ENCODE data around the gene CDC25B. TPM values are rescaled to one million over a fixed set of nuclear protein-coding genes. Genes with fewer than 3 reads are reported as not detected.

The CDC25B gene
- total and polyA plus RNA-seq, 2 of the 13 experiments (the other 11 are each of a cell fraction or from before 2014, with no cell fraction given): 14.5 to 19.4 TPM

DNA sequence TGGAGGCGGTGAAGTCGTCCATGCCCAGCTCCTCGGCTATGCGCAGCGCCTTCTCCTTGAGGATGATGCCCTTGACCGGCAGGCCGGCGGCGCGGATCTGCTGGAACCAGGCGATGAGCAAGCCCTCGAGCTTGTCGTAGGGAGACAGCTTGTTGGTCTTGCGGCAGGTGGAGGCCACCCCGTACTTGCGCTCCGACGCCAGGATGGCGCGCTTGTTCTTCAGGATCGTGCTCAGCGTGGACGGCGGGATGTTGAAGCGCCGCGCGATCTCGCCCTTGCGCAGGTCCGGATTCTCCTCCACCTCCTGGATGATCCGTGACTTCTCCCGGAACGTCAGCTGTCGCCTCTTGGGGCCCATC lies 10.0 kb upstream of the CDC25B start (continued):
- TF ChIP-seq CENPT (CRISPR knock-in tag; IDR thresholded peaks at IDR 0.05; ENCODE audit: low read depth): peak; percentile 57; the same call in 1 of the 2 replicates
- peak; percentile 43; the same call in 1 of the 2 replicates for TF ChIP-seq HOXA3 (CRISPR knock-in tag; IDR thresholded peaks at IDR 0.05)
- TF ChIP-seq EEA1 (CRISPR knock-in tag; IDR thresholded peaks at IDR 0.05; ENCODE audit: borderline replicate concordance): 0 out of 2 replicates have a peak, but pooled peaks have one; percentile 4
- peak; percentile 46 for TF ChIP-seq IRX3 (CRISPR knock-in tag; IDR thresholded peaks at IDR 0.05; ENCODE audit: borderline replicate concordance, low read depth)
- peak; percentile 65; the same call in 1 of the 2 replicates for TF ChIP-seq RXRA (CRISPR knock-in tag; IDR thresholded peaks at IDR 0.05)
- TF ChIP-seq RAD21 (CRISPR knock-in tag; IDR thresholded peaks at IDR 0.05): peak; percentile 49; the same call in 1 of the 2 replicates
- 0 out of 2 replicates have a peak, but pooled peaks have one; percentile 52 for TF ChIP-seq ZFP37 (CRISPR knock-in tag; IDR thresholded peaks at IDR 0.05; ENCODE audit: borderline replicate concordance)
- TF ChIP-seq ZNF121 (CRISPR knock-in tag; IDR thresholded peaks at IDR 0.05): no peak
- TF ChIP-seq MZF1 (CRISPR knock-in tag; IDR thresholded peaks at IDR 0.05; ENCODE audit: borderline replicate concordance): 0 out of 2 replicates have a peak, but pooled peaks have one; percentile 59
- TF ChIP-seq ZNF337 (CRISPR knock-in tag; IDR thresholded peaks at IDR 0.05; ENCODE audit: borderline replicate concordance, low read depth): no peak
- 0 out of 2 replicates have a peak, but pooled peaks have one; percentile 11 for TF ChIP-seq ZNF446 (CRISPR knock-in tag; IDR thresholded peaks at IDR 0.05)
- TF ChIP-seq GABPA (IDR thresholded peaks at IDR 0.05; ENCODE audit: low read depth, low read length): no peak
- no peak for TF ChIP-seq GABPA (CRISPR knock-in tag; IDR thresholded peaks at IDR 0.05; ENCODE audit: low read depth)
- no peak for TF ChIP-seq SP1 (IDR thresholded peaks at IDR 0.05)
- peak; percentile 52; the same call in 1 of the 2 replicates for TF ChIP-seq SP1 (CRISPR knock-in tag; IDR thresholded peaks at IDR 0.05)
- TF ChIP-seq ZNF563 (CRISPR knock-in tag; IDR thresholded peaks at IDR 0.05): peak; percentile 35; the same call in 1 of the 2 replicates
- peak; percentile 81; the same call in 1 of the 2 replicates for TF ChIP-seq GPN1 (CRISPR knock-in tag; IDR thresholded peaks at IDR 0.05; ENCODE audit: borderline replicate concordance)
- TF ChIP-seq, protein P1, sequence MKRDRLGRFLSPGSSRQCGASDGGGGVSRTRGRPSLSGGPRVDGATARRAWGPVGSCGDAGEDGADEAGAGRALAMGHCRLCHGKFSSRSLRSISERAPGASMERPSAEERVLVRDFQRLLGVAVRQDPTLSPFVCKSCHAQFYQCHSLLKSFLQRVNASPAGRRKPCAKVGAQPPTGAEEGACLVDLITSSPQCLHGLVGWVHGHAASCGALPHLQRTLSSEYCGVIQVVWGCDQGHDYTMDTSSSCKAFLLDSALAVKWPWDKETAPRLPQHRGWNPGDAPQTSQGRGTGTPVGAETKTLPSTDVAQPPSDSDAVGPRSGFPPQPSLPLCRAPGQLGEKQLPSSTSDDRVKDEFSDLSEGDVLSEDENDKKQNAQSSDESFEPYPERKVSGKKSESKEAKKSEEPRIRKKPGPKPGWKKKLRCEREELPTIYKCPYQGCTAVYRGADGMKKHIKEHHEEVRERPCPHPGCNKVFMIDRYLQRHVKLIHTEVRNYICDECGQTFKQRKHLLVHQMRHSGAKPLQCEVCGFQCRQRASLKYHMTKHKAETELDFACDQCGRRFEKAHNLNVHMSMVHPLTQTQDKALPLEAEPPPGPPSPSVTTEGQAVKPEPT (CRISPR knock-in tag; IDR thresholded peaks at IDR 0.05; ENCODE audit: low read depth): no peak
- TF ChIP-seq, protein P2, sequence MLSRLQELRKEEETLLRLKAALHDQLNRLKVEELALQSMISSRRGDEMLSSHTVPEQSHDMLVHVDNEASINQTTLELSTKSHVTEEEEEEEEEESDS (CRISPR knock-in tag; IDR thresholded peaks at IDR 0.05; ENCODE audit: borderline replicate concordance): no peak
- TF ChIP-seq BORCS8-MEF2B (CRISPR knock-in tag; IDR thresholded peaks at IDR 0.05): peak; percentile 31; the same call in 1 of the 2 replicates
- TF ChIP-seq, protein P3, sequence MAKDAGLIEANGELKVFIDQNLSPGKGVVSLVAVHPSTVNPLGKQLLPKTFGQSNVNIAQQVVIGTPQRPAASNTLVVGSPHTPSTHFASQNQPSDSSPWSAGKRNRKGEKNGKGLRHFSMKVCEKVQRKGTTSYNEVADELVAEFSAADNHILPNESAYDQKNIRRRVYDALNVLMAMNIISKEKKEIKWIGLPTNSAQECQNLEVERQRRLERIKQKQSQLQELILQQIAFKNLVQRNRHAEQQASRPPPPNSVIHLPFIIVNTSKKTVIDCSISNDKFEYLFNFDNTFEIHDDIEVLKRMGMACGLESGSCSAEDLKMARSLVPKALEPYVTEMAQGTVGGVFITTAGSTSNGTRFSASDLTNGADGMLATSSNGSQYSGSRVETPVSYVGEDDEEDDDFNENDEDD (CRISPR knock-in tag; IDR thresholded peaks at IDR 0.05; ENCODE audit: borderline replicate concordance): 0 out of 2 replicates have a peak, but pooled peaks have one; percentile 49
- TF ChIP-seq ZKSCAN8 (CRISPR knock-in tag; IDR thresholded peaks at IDR 0.05; ENCODE audit: borderline replicate concordance): no peak
- TF ChIP-seq KLF16 (CRISPR knock-in tag; IDR thresholded peaks at IDR 0.05): 0 out of 4 replicates have a peak, but pooled peaks of 1 of the 2 experiments have one; percentile 58
- TF ChIP-seq ZNF280D (CRISPR knock-in tag; IDR thresholded peaks at IDR 0.05): no peak
- no peak for TF ChIP-seq STAT5B (CRISPR knock-in tag; IDR thresholded peaks at IDR 0.05)
- peak; percentile 50; the same call in 1 of the 2 replicates for TF ChIP-seq ZNF768 (CRISPR knock-in tag; IDR thresholded peaks at IDR 0.05)

Data from HepG2 (cell line).